ENCODE results near the gene NEDD9. TPM values are rescaled to one million over a fixed set of nuclear protein-coding genes. Genes with fewer than 3 reads are reported as not detected.

NEDD9 gene
- total RNA-seq, 1 experiment from 2014 or later = 0.17 TPM

DNA sequence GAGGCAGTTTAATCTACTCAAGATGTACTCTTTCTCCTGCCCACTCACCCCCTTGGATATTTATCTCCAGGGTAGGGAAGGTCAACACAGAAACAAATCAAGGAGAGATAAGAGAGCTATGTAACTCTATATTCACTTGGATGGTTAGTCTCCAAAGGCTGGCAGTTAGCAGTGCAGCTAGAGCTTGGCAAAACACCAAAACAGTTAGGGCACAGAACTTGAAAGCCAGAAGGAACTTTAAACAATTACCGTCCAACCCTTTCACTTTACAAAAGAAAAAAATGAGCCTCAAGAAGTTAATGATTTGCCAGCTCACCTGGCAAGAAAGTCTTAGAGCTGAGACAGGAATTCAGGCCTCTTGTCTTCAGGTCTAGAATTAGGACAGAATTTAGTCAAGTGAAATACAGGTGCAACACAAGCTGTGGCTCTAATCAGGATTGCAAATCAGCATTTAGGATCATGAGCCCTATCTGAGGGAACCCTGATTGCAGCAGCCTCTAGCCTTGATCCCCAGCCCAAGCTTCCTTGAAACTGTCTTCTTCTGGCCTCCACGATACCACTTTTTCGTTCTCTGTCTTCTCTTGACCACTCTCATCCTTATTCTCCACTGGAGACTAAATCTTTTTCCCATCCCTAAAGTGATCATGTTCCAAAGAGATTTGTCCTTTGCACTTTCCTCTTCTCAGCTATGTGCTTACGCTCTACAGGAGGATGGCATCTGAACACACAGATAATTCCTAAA lies 14.9 kb downstream of the NEDD9 start:
- intact Hi-C loops (cut with micrococcal nuclease) = no loop called here
- TF ChIP-seq CTCF (IDR thresholded peaks at IDR 0.05 in 2 of 3, conservative IDR thresholded peaks at IDR 0.05 in 1 of 3; ENCODE audit: borderline replicate concordance in 1 of 3, insufficient read depth in 1 of 3, low read depth in 2 of 3, low read length in 2 of 3) = no peak
- no peak for TF ChIP-seq EZH2 (IDR thresholded peaks at IDR 0.05)
- no peak for TF ChIP-seq YY1 (IDR thresholded peaks at IDR 0.05; ENCODE audit: extremely low read depth, insufficient replicate concordance, low read depth, low read length)
- no peak for TF ChIP-seq TCF7L2 (IDR thresholded peaks at IDR 0.05; ENCODE audit: borderline replicate concordance, extremely low read depth, insufficient read depth, insufficient read length)
- no peak for TF ChIP-seq EZH2phosphoT487 (IDR thresholded peaks at IDR 0.05; ENCODE audit: borderline replicate concordance)
- TF ChIP-seq MAX (IDR thresholded peaks at IDR 0.05) = no peak
- H3K4me1 ChIP-seq (ENCODE audit: control insufficient read depth in 1 of 2, insufficient read depth in 2 of 2, low read length in 2 of 2) = no peaks in the 10 kb centered on the region
- no TSS peak for BruUV-seq (replicated peaks)
- no peaks in the 10 kb centered on the region for H3K9me2 ChIP-seq (ENCODE audit: insufficient read depth)
- H3K36me3 ChIP-seq (ENCODE audit: control insufficient read depth in 1 of 2, insufficient read depth in 2 of 2, low read length in 2 of 2) = no peaks in the 10 kb centered on the region
- H3K9ac ChIP-seq (ENCODE audit: low read length) = no peak overlapping the region
- H3K79me2 ChIP-seq (ENCODE audit: insufficient read depth, low read length) = no peaks in the 10 kb centered on the region
- no peak overlapping the region for H2AFZ ChIP-seq (ENCODE audit: low read depth, low read length, poor library complexity, severe bottlenecking)
- H3K9me3 ChIP-seq (ENCODE audit: control insufficient read depth in 1 of 2, insufficient read depth in 1 of 2, low read depth in 1 of 2, low read length in 2 of 2) = no peaks in the 10 kb centered on the region
- ATAC-seq (no peak), DNase-seq (ENCODE audit: low read depth, low spot score) (no peak)
- no peaks in the 10 kb centered on the region for H3K27me3 ChIP-seq (ENCODE audit: insufficient read depth, low read length)
- no peaks in the 10 kb centered on the region for H4K20me1 ChIP-seq (ENCODE audit: insufficient read depth)
- no peak overlapping the region for H3K4me2 ChIP-seq (ENCODE audit: low read length)
- RAD21 ChIA-PET (ENCODE audit: low non-redundant PET in 1 of 2, low total read pairs in 2 of 2, uncharacterized antibody in 2 of 2, unreplicated experiment in 2 of 2) = no interaction called here
- no peak overlapping the region for H3K27ac ChIP-seq (ENCODE audit: low read depth, low read length)
- H3K4me3 ChIP-seq (replicated peaks in 1 of 2; ENCODE audit: low read depth in 1 of 2, low read length in 2 of 2) = no peak overlapping the region
- POLR2A ChIA-PET = no interaction called here
- CTCF ChIA-PET = no interaction called here

Measured in HCT116 (cell line).